Mesendoderm (in vitro differentiated cells): ENCODE measurements around the gene EME2.

ENCODE experiments used
- DNase-seq: peaks from one replicate; pipeline ENCODE4 v3.0.0; 2013
- H2AK5ac ChIP-seq: 2 replicates; pipeline ENCODE4 v1.6.1; 2013; ENCODE audit warnings: low read length, inconsistent platforms
- H2BK120ac ChIP-seq: 2 replicates; pipeline ENCODE4 v1.6.1; 2013; ENCODE audit warnings: low read depth, mild to moderate bottlenecking, low read length, moderate library complexity, mixed read lengths
- H2BK15ac ChIP-seq: replicated peaks from 2 replicates; pipeline ENCODE4 v1.6.1; 2013; ENCODE audit warnings: low read depth, mild to moderate bottlenecking, moderate library complexity
- H2BK5ac ChIP-seq: 2 replicates; pipeline ENCODE4 v1.6.1; 2013; ENCODE audit warnings: low read length, inconsistent platforms
- H3K18ac ChIP-seq: 2 replicates; pipeline ENCODE4 v1.6.1; 2013; ENCODE audit warnings: mild to moderate bottlenecking, low read length, mixed read lengths
- H3K23ac ChIP-seq: one replicate; pipeline ENCODE4 v1.6.1; 2013; ENCODE audit warnings: low read length
- H3K27ac ChIP-seq: 2 replicates; pipeline ENCODE4 v1.5.1; 2013; ENCODE audit warnings: low read depth, mild to moderate bottlenecking, inconsistent platforms, low read length, moderate library complexity
- H3K27me3 ChIP-seq: 2 replicates; pipeline ENCODE4 v1.6.1; 2013; ENCODE audit warnings: low read length, control low read depth, mild to moderate bottlenecking, inconsistent platforms; ENCODE audit not compliant: insufficient read depth, poor library complexity
- H3K36me3 ChIP-seq: 2 replicates; pipeline ENCODE4 v1.6.1; 2013; ENCODE audit warnings: low read length, inconsistent platforms; ENCODE audit not compliant: control insufficient read depth, insufficient read depth
- H3K4ac ChIP-seq: one replicate; pipeline ENCODE4 v1.6.1; 2013; ENCODE audit warnings: low read depth, mild to moderate bottlenecking, low read length, moderate library complexity
- H3K4me1 ChIP-seq: 2 replicates; pipeline ENCODE4 v1.6.1; 2013; ENCODE audit warnings: low read depth, low read length, inconsistent platforms; ENCODE audit not compliant: control insufficient read depth
- H3K4me2 ChIP-seq: 2 replicates; pipeline ENCODE4 v1.6.1; 2013; ENCODE audit warnings: low read length
- H3K4me3 ChIP-seq: 2 replicates; pipeline ENCODE4 v1.5.1; 2013; ENCODE audit warnings: mild to moderate bottlenecking, low read length
- H3K56ac ChIP-seq: one replicate; pipeline ENCODE4 v1.6.1; 2013; ENCODE audit warnings: low read length
- H3K79me1 ChIP-seq: 2 replicates; pipeline ENCODE4 v1.6.1; 2013; ENCODE audit warnings: low read length, inconsistent platforms
- H3K79me2 ChIP-seq: 2 replicates; pipeline ENCODE4 v1.6.1; 2013; ENCODE audit warnings: mild to moderate bottlenecking, low read length; ENCODE audit not compliant: control insufficient read depth, insufficient read depth
- H3K9ac ChIP-seq: 2 replicates; pipeline ENCODE4 v1.6.1; 2013; ENCODE audit warnings: low read length, inconsistent platforms
- H4K5ac ChIP-seq: one replicate; pipeline ENCODE4 v1.6.1; 2013; ENCODE audit warnings: low read length
- H4K8ac ChIP-seq: one replicate; pipeline ENCODE4 v1.6.1; 2013; ENCODE audit warnings: low read depth, mild to moderate bottlenecking, control low read depth, low read length, moderate library complexity
- whole genome bisulfite sequencing: extraction: QIAGEN DNeasy Blood & Tissue Kit; methylation state at CpG from one replicate; pipeline ENCODE4 v1.1.7; 2013; ENCODE audit warnings: low lambda C conversion rate, missing lambda C conversion rate; ENCODE audit not compliant: insufficient coverage; ENCODE audit errors: extremely low coverage; 5-methylcytosine and 5-hydroxymethylcytosine counted together

The EME2 gene

DNA sequence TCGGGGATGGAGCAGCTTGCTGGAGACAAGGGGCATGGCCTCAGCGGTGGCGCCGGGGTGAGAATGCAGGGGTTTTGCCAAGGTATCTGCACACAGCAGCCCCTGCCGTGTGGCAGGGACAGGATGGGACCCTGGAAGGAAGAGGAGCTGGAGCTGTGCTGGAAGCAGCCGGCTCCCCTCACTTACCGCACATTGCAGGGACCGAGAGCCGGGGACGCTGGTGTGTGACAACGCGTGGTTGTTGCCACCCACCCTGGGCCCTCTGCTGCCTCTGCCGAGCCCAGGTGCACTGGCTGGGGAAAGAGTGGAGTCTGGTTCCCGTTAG is 13.2 kb downstream of the EME2 start:
- Histone ChIP-seq H3K27me3 (no peaks in the 10 kb centered on the region), H3K18ac (no peak overlapping the region), H3K23ac (no peak overlapping the region), H3K4ac (no peak overlapping the region), H4K8ac (no peak overlapping the region), H3K79me2 (peaks cover 22% of the 10 kb centered on the region), H2BK5ac (no peak overlapping the region), H3K36me3 (peaks cover 2% of the 10 kb centered on the region), H3K27ac (no peak overlapping the region), H3K4me1 (no peaks in the 10 kb centered on the region), H3K4me2 (no peak overlapping the region), H3K56ac (no peak overlapping the region), H2AK5ac (no peak overlapping the region), H2BK15ac (no peak overlapping the region), H3K79me1 (peaks cover 13% of the 10 kb centered on the region), H2BK120ac (no peak overlapping the region), H3K4me3 (no peak overlapping the region), H4K5ac (no peak overlapping the region), H3K9ac (no peak overlapping the region)
- WGBS, result no CpG with 5 or more reads among the region's 14 CpGs
- DNase-seq, result no peak

DNA sequence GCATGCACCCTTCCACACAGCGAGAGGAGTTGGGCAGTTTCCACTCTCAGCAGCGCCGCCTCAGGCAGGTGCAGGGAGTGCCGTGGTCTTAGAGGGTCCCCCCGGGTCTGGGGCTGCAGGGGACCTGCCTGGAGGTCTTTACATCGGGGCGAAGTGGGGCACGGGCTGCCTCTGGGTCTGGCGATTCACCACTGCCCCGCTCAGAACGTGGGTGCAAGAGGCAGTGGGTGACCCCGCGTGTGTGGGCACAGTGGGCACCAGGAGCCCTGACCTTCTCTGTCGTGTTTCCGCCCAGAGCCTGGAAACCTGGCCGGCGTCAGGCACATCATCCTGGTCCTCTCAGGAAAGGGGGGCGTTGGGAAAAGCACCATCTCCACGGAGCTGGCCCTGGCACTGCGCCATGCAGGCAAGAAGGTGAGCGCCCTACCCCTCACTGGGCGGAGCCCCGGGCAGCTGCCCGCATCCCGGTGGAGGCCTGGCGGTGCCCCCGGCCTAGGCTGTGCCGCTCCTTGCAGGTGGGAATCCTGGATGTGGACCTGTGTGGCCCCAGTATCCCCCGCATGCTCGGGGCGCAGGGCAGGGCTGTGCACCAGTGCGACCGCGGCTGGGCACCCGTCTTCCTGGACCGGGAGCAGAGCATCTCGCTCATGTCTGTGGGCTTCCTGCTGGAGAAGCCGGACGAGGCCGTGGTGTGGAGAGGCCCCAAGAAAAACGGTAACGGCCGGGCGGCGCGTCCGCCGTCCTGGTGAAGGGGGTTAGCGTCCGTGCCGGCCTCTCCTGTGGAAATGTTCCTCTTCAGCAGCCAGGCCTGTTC is 13.8 kb downstream of the EME2 start:
- Histone ChIP-seq H3K56ac (no peak overlapping the region), H4K8ac (no peak overlapping the region), H3K36me3 (peaks cover 2% of the 10 kb centered on the region), H2BK120ac (no peak overlapping the region), H3K79me2 (peaks cover 22% of the 10 kb centered on the region), H3K4me1 (no peaks in the 10 kb centered on the region), H3K27me3 (no peaks in the 10 kb centered on the region), H4K5ac (no peak overlapping the region), H2BK5ac (no peak overlapping the region), H3K27ac (no peak overlapping the region), H2AK5ac (no peak overlapping the region), H3K79me1 (peaks cover 13% of the 10 kb centered on the region), H2BK15ac (no peak overlapping the region), H3K4ac (no peak overlapping the region), H3K9ac (no peak overlapping the region), H3K4me2 (no peak overlapping the region), H3K18ac (no peak overlapping the region), H3K23ac (no peak overlapping the region), H3K4me3 (no peak overlapping the region)
- DNase-seq, result no peak
- WGBS, result no CpG with 5 or more reads among the region's 51 CpGs

DNA sequence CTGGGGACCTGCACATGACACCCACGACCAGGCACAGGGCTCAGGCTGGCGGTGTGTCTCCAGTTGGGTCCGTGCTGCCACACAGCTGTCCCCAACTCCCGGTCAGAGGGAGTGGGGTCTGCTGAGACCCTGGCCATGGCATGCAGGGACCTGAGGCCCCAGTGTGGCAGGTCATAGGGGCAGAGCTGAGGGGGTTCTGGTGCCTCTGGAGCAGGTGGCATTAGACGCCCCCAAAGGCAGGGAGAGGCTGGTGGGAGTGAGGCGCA is 14.4 kb downstream of the EME2 start:
- Histone ChIP-seq H3K56ac (no peak overlapping the region), H3K36me3 (peaks cover 2% of the 10 kb centered on the region), H2BK15ac (no peak overlapping the region), H3K4me1 (no peaks in the 10 kb centered on the region), H3K27me3 (no peaks in the 10 kb centered on the region), H3K9ac (no peak overlapping the region), H3K4me2 (no peak overlapping the region), H3K4me3 (no peak overlapping the region), H4K8ac (no peak overlapping the region), H3K23ac (no peak overlapping the region), H3K4ac (no peak overlapping the region), H2BK5ac (no peak overlapping the region), H3K79me2 (peaks cover 22% of the 10 kb centered on the region), H4K5ac (no peak overlapping the region), H3K18ac (no peak overlapping the region), H2AK5ac (no peak overlapping the region), H2BK120ac (no peak overlapping the region), H3K27ac (no peak overlapping the region), H3K79me1 (peaks cover 13% of the 10 kb centered on the region)
- WGBS, result no CpG with 5 or more reads among the region's 6 CpGs
- no peak for DNase-seq

DNA sequence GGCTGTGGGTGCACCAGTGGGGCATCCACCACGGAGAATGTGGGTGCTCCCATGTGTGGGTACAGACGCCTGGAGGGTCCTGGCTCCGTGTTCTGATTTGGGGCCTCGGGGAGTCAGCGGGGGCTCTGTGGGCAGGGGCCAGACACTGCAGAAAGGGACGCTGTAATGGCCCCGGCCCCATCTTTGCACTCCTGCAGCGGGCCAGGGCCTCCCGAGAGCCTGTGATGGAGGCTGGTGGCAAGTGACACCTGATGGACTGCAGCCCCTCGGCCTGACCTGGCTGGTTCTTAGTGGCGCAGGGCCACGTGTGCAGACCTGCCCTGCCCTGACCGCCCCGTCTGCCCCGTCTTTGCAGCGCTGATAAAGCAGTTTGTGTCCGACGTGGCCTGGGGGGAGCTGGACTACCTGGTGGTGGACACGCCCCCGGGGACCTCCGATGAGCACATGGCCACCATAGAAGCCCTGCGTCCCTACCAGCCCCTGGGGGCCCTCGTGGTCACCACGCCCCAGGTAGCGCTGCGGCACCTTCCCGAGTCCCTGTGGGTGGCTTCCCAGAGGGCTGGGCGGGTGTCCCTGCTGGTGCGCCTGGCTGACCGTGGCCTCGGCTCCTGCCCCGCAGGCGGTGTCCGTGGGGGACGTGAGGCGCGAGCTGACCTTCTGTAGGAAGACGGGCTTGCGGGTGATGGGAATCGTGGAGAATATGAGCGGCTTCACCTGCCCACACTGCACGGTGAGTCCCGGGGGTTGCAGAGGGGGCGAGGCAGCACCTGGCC is 14.9 kb downstream of the EME2 start:
- peaks cover 13% of the 10 kb centered on the region for H3K79me1 ChIP-seq
- H3K4ac ChIP-seq, result no peak overlapping the region
- no peak overlapping the region for H2AK5ac ChIP-seq
- H3K18ac ChIP-seq, result no peak overlapping the region
- no peak for DNase-seq
- WGBS, result no CpG with 5 or more reads among the region's 44 CpGs
- H3K9ac ChIP-seq, result no peak overlapping the region
- no peak overlapping the region for H4K5ac ChIP-seq
- H3K56ac ChIP-seq, result no peak overlapping the region
- H3K4me2 ChIP-seq, result no peak overlapping the region
- peaks cover 22% of the 10 kb centered on the region for H3K79me2 ChIP-seq
- no peaks in the 10 kb centered on the region for H3K4me1 ChIP-seq
- H2BK15ac ChIP-seq, result no peak overlapping the region
- no peak overlapping the region for H2BK5ac ChIP-seq
- peaks cover 2% of the 10 kb centered on the region for H3K36me3 ChIP-seq
- H3K4me3 ChIP-seq, result no peak overlapping the region
- no peak overlapping the region for H2BK120ac ChIP-seq
- H3K23ac ChIP-seq, result no peak overlapping the region
- H4K8ac ChIP-seq, result no peak overlapping the region
- no peaks in the 10 kb centered on the region for H3K27me3 ChIP-seq
- no peak overlapping the region for H3K27ac ChIP-seq

DNA sequence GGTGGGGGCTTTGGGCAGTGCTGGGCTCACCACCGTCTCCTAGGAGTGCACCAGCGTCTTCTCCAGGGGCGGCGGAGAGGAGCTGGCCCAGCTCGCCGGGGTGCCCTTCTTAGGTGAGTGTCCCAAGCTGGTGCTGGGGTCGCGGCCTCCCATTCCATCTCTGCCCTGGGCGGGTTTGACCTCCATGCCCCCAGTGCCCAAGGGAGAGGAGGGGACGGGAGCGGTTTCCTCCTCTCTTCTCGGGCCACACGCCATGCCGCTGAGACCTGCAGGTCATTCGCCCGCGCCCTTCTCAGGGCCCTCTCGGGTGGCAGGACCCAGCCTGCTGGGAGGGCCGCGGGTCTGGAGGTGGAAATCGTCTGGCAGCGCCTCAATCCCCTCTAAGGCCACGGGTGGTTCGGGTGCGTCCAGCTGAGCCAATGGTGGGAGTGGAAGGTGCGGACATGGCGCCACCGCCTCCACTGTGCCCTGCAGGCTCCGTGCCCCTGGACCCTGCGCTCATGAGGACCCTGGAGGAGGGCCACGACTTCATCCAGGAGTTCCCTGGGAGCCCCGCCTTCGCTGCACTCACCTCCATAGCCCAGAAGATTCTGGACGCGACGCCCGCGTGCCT is 15.6 kb downstream of the EME2 start:
- Histone ChIP-seq H3K4ac (no peak overlapping the region), H3K27me3 (no peaks in the 10 kb centered on the region), H3K4me1 (no peaks in the 10 kb centered on the region), H3K79me2 (peaks cover 22% of the 10 kb centered on the region), H2BK120ac (no peak overlapping the region), H3K56ac (no peak overlapping the region), H3K27ac (no peak overlapping the region), H3K79me1 (peaks cover 13% of the 10 kb centered on the region), H4K5ac (no peak overlapping the region), H3K18ac (no peak overlapping the region), H3K36me3 (peaks cover 2% of the 10 kb centered on the region), H2AK5ac (no peak overlapping the region), H4K8ac (no peak overlapping the region), H3K4me2 (no peak overlapping the region), H3K4me3 (no peak overlapping the region), H3K9ac (no peak overlapping the region), H3K23ac (no peak overlapping the region), H2BK15ac (no peak overlapping the region), H2BK5ac (no peak overlapping the region)
- DNase-seq, result no peak
- no CpG with 5 or more reads among the region's 38 CpGs for WGBS
